Measurements from ENCODE around the gene BICC1. TPM values are rescaled to one million over a fixed set of nuclear protein-coding genes. Genes with fewer than 3 reads are reported as not detected.

BICC1 gene
- total and polyA plus RNA-seq, 2 of the 4 experiments (the other 2 are of a cell fraction), result 5.7 to 42.5 TPM

- H3K9me1 ChIP-seq (ENCODE audit: insufficient read depth, low read length), result no peaks in the 10 kb centered on the region
- no peak overlapping the region for H3K23ac ChIP-seq (ENCODE audit: low read depth, low read length)
- H2BK120ac ChIP-seq (ENCODE audit: low read depth, low read length), result no peak overlapping the region
- DNase-seq, result no peak
- no peak overlapping the region for H4K5ac ChIP-seq (ENCODE audit: low read depth, low read length)
- in situ Hi-C loops (cut with MboI; ENCODE audit: low sequenced_read_pairs) (no loop called here), dilution Hi-C loops (cut with HindIII; ENCODE audit: low sequenced_read_pairs, unreplicated experiment) (no loop called here), intact Hi-C loops (cut with micrococcal nuclease) (no loop called here)
- H3K4me3 ChIP-seq (ENCODE audit: insufficient read depth, low read depth, low read length), result no peak overlapping the region
- no peak overlapping the region for H2AK9ac ChIP-seq (replicated peaks; ENCODE audit: low read depth, low read length, poor library complexity)
- no peak for ATAC-seq (ENCODE audit: low read depth)
- H2BK15ac ChIP-seq (ENCODE audit: low read depth, low read length), result no peak overlapping the region
- no peaks in the 10 kb centered on the region for H3K36me3 ChIP-seq (ENCODE audit: control insufficient read depth, insufficient read depth, low read length)
- no peak overlapping the region for H3K56ac ChIP-seq (ENCODE audit: extremely low read depth, insufficient read depth, low read length)
- BruUV-seq (replicated peaks), result no TSS peak
- no peaks in the 10 kb centered on the region for H3K9me3 ChIP-seq (ENCODE audit: control insufficient read depth, insufficient read depth, low read length)
- H2AFZ ChIP-seq (replicated peaks; ENCODE audit: low read length, poor library complexity), result no peak overlapping the region
- H4K20me1 ChIP-seq (ENCODE audit: insufficient read depth, low read length), result no peaks in the 10 kb centered on the region
- H3K9ac ChIP-seq (ENCODE audit: low read depth, low read length), result no peak overlapping the region
- H3K27ac ChIP-seq (ENCODE audit: insufficient read depth, low read length), result no peak overlapping the region
- H2AK5ac ChIP-seq (ENCODE audit: low read depth, low read length), result no peak overlapping the region
- H4K91ac ChIP-seq (ENCODE audit: insufficient read depth, low read depth, low read length), result no peak overlapping the region
- 68% methylated on average over 2 of the region's 3 CpGs; no CpG with 5 or more reads in 1 of the 2 experiments for WGBS, 2 experiments (ENCODE audit: extremely low coverage in 2 of 2, insufficient read length in 1 of 2)
- no peak overlapping the region for H3K4me2 ChIP-seq (ENCODE audit: low read depth, low read length)
- H3K4me1 ChIP-seq (ENCODE audit: control insufficient read depth, insufficient read depth, low read length), result no peaks in the 10 kb centered on the region; the same call in 1 of the 2 replicates
- H2BK5ac ChIP-seq (ENCODE audit: low read depth, low read length, poor library complexity, severe bottlenecking), result no peak overlapping the region
- no peak overlapping the region for H3K18ac ChIP-seq (ENCODE audit: low read depth, low read length)
- no peak overlapping the region for H3K4ac ChIP-seq (ENCODE audit: low read depth, low read length)
- ChIA-PET CTCF (no interaction called here), POLR2A (ENCODE audit: unreplicated experiment) (no interaction called here)
- no peaks in the 10 kb centered on the region for H3K79me1 ChIP-seq (ENCODE audit: low read depth in 1 of 2, low read length in 2 of 2)
- no peak overlapping the region for H4K8ac ChIP-seq (ENCODE audit: low read depth in 2 of 2, low read length in 2 of 2)
- no peak for TF ChIP-seq CEBPB (IDR thresholded peaks at IDR 0.05; ENCODE audit: low read depth, low read length)
- TF ChIP-seq FOS (IDR thresholded peaks at IDR 0.05; ENCODE audit: low read depth, low read length), result no peak
- TF ChIP-seq BHLHE40 (IDR thresholded peaks at IDR 0.05; ENCODE audit: low read depth, low read length), result no peak
- TF ChIP-seq RCOR1 (IDR thresholded peaks at IDR 0.05; ENCODE audit: insufficient replicate concordance, low read length), result no peak
- no peak for TF ChIP-seq CTCF (conservative IDR thresholded peaks at IDR 0.05; ENCODE audit: low read depth, low read length)
- H2BK20ac ChIP-seq (ENCODE audit: low read depth, low read length), result no peak overlapping the region
- H3K14ac ChIP-seq (replicated peaks; ENCODE audit: low read depth, low read length), result no peak overlapping the region
- no peaks in the 10 kb centered on the region for H3K27me3 ChIP-seq (ENCODE audit: control insufficient read depth, insufficient read depth, low read length)
Measured at GRCh38 chr10:58846856-58847255, 334.2 kb downstream of the BICC1 start.

Data from IMR-90 (cell line).